ENCODE measurements around the gene WNT6. TPM values are rescaled to one million over a fixed set of nuclear protein-coding genes. Genes with fewer than 3 reads are reported as not detected.

The WNT6 gene
- total RNA-seq, 1 donor from 2014 or later: not detected

DNA sequence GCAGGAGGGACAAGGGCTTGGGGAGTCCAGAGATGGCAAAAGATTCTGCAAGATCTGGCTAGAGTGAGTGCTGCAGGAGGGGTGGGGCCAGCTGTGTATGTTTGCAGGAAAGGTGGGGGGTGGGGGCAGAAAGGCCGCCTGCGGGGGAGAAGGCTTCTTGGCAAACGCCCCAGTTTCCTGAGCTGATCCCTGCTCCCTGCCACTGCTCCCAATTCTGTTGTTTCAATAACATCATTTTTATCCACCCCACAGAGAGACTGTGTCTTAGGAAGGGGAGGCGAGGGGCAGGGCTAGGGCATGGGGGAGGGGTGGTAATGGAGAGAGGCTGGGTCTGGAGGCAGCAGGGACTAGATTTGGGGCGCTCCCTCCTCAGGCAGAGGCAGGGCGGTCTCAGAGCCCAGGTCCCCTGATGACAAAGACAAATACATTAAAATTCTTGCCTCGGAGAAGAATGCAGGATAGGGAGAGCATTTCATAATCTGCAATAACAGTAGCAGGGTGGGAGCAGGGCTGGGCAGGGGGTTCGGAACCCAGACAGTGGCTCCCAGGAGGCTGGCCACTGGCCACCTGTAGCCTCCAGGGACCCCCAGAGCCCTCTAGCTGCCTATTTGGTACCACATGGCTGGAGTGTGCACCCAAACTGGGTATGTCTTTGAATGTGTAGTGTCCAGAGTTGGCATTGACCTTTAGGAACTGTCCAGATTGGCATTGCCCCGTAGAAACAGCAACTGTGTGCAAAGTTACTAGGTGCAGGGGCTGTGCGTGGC lies 2.1 kb upstream of the WNT6 start:
- no peak for DNase-seq (ENCODE audit: low spot score)
- no peaks in the 10 kb centered on the region for H3K9me3 Mint-ChIP-seq (ENCODE audit: unreplicated experiment)
- peaks cover 20% of the 10 kb centered on the region for H3K4me1 Mint-ChIP-seq (ENCODE audit: unreplicated experiment)
- H3K27ac Mint-ChIP-seq (ENCODE audit: unreplicated experiment): no peak overlapping the region
- no peak overlapping the region for H3K4me3 Mint-ChIP-seq (ENCODE audit: unreplicated experiment)
- H3K36me3 Mint-ChIP-seq (ENCODE audit: low read depth, unreplicated experiment): no peaks in the 10 kb centered on the region
- TF ChIP-seq, protein P1, sequence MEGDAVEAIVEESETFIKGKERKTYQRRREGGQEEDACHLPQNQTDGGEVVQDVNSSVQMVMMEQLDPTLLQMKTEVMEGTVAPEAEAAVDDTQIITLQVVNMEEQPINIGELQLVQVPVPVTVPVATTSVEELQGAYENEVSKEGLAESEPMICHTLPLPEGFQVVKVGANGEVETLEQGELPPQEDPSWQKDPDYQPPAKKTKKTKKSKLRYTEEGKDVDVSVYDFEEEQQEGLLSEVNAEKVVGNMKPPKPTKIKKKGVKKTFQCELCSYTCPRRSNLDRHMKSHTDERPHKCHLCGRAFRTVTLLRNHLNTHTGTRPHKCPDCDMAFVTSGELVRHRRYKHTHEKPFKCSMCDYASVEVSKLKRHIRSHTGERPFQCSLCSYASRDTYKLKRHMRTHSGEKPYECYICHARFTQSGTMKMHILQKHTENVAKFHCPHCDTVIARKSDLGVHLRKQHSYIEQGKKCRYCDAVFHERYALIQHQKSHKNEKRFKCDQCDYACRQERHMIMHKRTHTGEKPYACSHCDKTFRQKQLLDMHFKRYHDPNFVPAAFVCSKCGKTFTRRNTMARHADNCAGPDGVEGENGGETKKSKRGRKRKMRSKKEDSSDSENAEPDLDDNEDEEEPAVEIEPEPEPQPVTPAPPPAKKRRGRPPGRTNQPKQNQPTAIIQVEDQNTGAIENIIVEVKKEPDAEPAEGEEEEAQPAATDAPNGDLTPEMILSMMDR (IDR thresholded peaks at IDR 0.05; ENCODE audit: unreplicated experiment): no peak
- peaks cover 53% of the 10 kb centered on the region for H3K27me3 Mint-ChIP-seq (ENCODE audit: unreplicated experiment)

DNA sequence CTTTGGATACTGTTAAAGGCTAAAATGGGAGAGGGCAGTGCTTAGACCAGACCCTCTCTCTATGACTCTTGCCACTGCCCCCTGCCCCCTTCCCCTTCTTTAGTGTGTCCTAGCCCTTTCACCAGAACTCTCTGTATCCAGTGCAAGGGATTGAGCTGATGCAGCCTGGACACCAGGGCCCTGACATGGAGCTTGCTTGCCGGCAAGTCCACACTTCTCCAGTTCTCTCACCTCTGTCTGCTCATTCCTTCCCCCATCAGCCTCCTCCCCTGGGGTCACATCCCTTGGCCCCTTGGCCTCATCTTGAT lies 1.5 kb upstream of the WNT6 start:
- TF ChIP-seq, protein P1 (IDR thresholded peaks at IDR 0.05; ENCODE audit: unreplicated experiment): no peak
- Mint-ChIP-seq H3K27ac (ENCODE audit: unreplicated experiment) (no peak overlapping the region), H3K27me3 (ENCODE audit: unreplicated experiment) (peaks cover 56% of the 10 kb centered on the region), H3K4me1 (ENCODE audit: unreplicated experiment) (peaks cover 20% of the 10 kb centered on the region), H3K9me3 (ENCODE audit: unreplicated experiment) (no peaks in the 10 kb centered on the region), H3K36me3 (ENCODE audit: low read depth, unreplicated experiment) (no peaks in the 10 kb centered on the region), H3K4me3 (ENCODE audit: unreplicated experiment) (no peak overlapping the region)
- no peak for DNase-seq (ENCODE audit: low spot score)

GRCh38 chr2:218858671-218859555 lies 692 bp upstream of the WNT6 start:
- no peaks in the 10 kb centered on the region for H3K9me3 Mint-ChIP-seq (ENCODE audit: unreplicated experiment)
- H3K4me3 Mint-ChIP-seq (ENCODE audit: unreplicated experiment): no peak overlapping the region
- DNase-seq (ENCODE audit: low spot score): no peak
- H3K4me1 Mint-ChIP-seq (ENCODE audit: unreplicated experiment): peaks cover 17% of the 10 kb centered on the region
- no peaks in the 10 kb centered on the region for H3K36me3 Mint-ChIP-seq (ENCODE audit: low read depth, unreplicated experiment)
- peaks cover 57% of the 10 kb centered on the region for H3K27me3 Mint-ChIP-seq (ENCODE audit: unreplicated experiment)
- H3K27ac Mint-ChIP-seq (ENCODE audit: unreplicated experiment): peak overlapping the region; percentile 24
- TF ChIP-seq, protein P1 (IDR thresholded peaks at IDR 0.05; ENCODE audit: unreplicated experiment): no peak

GRCh38 chr2:218859988-218860831 lies 605 bp downstream of the WNT6 start:
- DNase-seq (ENCODE audit: low spot score): no peak
- Mint-ChIP-seq H3K9me3 (ENCODE audit: unreplicated experiment) (no peaks in the 10 kb centered on the region), H3K4me1 (ENCODE audit: unreplicated experiment) (peaks cover 12% of the 10 kb centered on the region), H3K27ac (ENCODE audit: unreplicated experiment) (no peak overlapping the region), H3K4me3 (ENCODE audit: unreplicated experiment) (no peak overlapping the region), H3K27me3 (ENCODE audit: unreplicated experiment) (peaks cover 49% of the 10 kb centered on the region), H3K36me3 (ENCODE audit: low read depth, unreplicated experiment) (no peaks in the 10 kb centered on the region)
- TF ChIP-seq, protein P1 (IDR thresholded peaks at IDR 0.05; ENCODE audit: unreplicated experiment): no peak
